WTC11 (cell line): ENCODE results near the gene SAMD4A. TPM values are rescaled to one million over a fixed set of nuclear protein-coding genes. Genes with fewer than 3 reads are reported as not detected.

Experiments used
- ATAC-seq: fragments of 200-7000 bp; cut with Tn5 transposase; 2 replicates; pipeline ENCODE4 v1.10.0; 2021; ENCODE audit warnings: mild to moderate bottlenecking, moderate library complexity
- CTCF ChIA-PET: fragments of 300-600 bp; sonication (Branson Sonifier 250); formaldehyde crosslinking; loops from one replicate; lab custom pipeline; 2021; ENCODE audit warnings: antibody characterized with exemption; lab: Charles Lee
- POLR2A ChIA-PET: fragments of 350-600 bp; sonication (Branson Sonifier 250); formaldehyde crosslinking; loops from one replicate; lab custom pipeline; 2021; ENCODE audit warnings: antibody characterized with exemption; lab: Charles Lee
- DNase-seq: peaks from one replicate; pipeline ENCODE4 v3.0.0; 2021; ENCODE audit warnings: low spot score
- H3K27ac Mint-ChIP-seq: 2 replicates; pipeline ENCODE4 v1.8.0; 2021; ENCODE audit warnings: mixed read lengths
- H3K27me3 Mint-ChIP-seq: 2 replicates; pipeline ENCODE4 v1.8.0; 2021; ENCODE audit warnings: low read depth, mild to moderate bottlenecking, moderate library complexity, mixed read lengths
- H3K36me3 Mint-ChIP-seq: 2 replicates; pipeline ENCODE4 v1.8.0; 2021; ENCODE audit warnings: mixed read lengths
- H3K4me1 Mint-ChIP-seq: 2 replicates; pipeline ENCODE4 v1.8.0; 2022; ENCODE audit warnings: mixed read lengths
- H3K4me3 Mint-ChIP-seq: 2 replicates; pipeline ENCODE4 v1.8.0; 2021; ENCODE audit warnings: mild to moderate bottlenecking, moderate library complexity, mixed read lengths
- H3K9me3 Mint-ChIP-seq: 2 replicates; pipeline ENCODE4 v1.8.0; 2021; ENCODE audit warnings: mixed read lengths
- ATF1 ChIP-seq: sonication (generic); formaldehyde crosslinking; IDR thresholded peaks from 2 replicates; pipeline ENCODE4 v1.8.1; 2023; ENCODE audit warnings: mild to moderate bottlenecking, moderate library complexity, missing genetic modification reagents
- JUN ChIP-seq: sonication (generic); formaldehyde crosslinking; IDR thresholded peaks from 2 replicates; pipeline ENCODE4 v1.8.0; 2023; ENCODE audit warnings: mild to moderate bottlenecking, missing genetic modification reagents
- NFE2L1 ChIP-seq: sonication (generic); formaldehyde crosslinking; IDR thresholded peaks from 2 replicates; pipeline ENCODE4 v1.8.1; 2023; ENCODE audit warnings: missing genetic modification reagents
- NR2C2 ChIP-seq: sonication (generic); formaldehyde crosslinking; IDR thresholded peaks from 2 replicates; pipeline ENCODE4 v1.8.0; 2022; ENCODE audit warnings: mild to moderate bottlenecking, missing genetic modification reagents
- PRRX2 ChIP-seq: fragments of 250-450 bp; sonication (Bioruptor Pico); IDR thresholded peaks from 2 replicates; pipeline ENCODE4 v1.8.0; 2021; ENCODE audit warnings: mild to moderate bottlenecking
- RORB ChIP-seq: fragments of 250-450 bp; sonication (Bioruptor Pico); IDR thresholded peaks from 2 replicates; pipeline ENCODE4 v1.9.0; 2021; ENCODE audit warnings: mild to moderate bottlenecking
- SMAD3 ChIP-seq: sonication (generic); formaldehyde crosslinking; IDR thresholded peaks from 2 replicates; pipeline ENCODE4 v1.8.0; 2022; ENCODE audit warnings: missing genetic modification reagents, mild to moderate bottlenecking, borderline replicate concordance
- TCF7 ChIP-seq: sonication (generic); formaldehyde crosslinking; IDR thresholded peaks from 2 replicates; pipeline ENCODE4 v1.8.0; 2022; ENCODE audit warnings: mild to moderate bottlenecking, low read depth, missing genetic modification reagents, moderate library complexity
- TEAD1 ChIP-seq: sonication (generic); formaldehyde crosslinking; IDR thresholded peaks from 2 replicates; pipeline ENCODE4 v1.8.0; 2022; ENCODE audit warnings: mild to moderate bottlenecking, missing genetic modification reagents
- ZNF232 ChIP-seq: sonication (generic); formaldehyde crosslinking; IDR thresholded peaks from 2 replicates; pipeline ENCODE4 v1.8.0; 2022; ENCODE audit warnings: mild to moderate bottlenecking, missing genetic modification reagents
- ZNF671 ChIP-seq: fragments of 250-450 bp; sonication (Bioruptor Pico); IDR thresholded peaks from 2 replicates; pipeline ENCODE4 v1.8.0; 2021; ENCODE audit warnings: mild to moderate bottlenecking
- total RNA-seq: library from RNA; stranded (reverse); gene quantifications from 3 replicates; pipeline ENCODE4 v1.2.3, GENCODE V29; 2021
- TF ChIP-seq, protein P1 (sequence below): fragments of 200-600 bp; IDR thresholded peaks from 2 replicates; pipeline ENCODE4 v1.8.0; 2022; ENCODE audit warnings: antibody characterized with exemption
- TF ChIP-seq, protein P2 (sequence below): fragments of 250-450 bp; sonication (Bioruptor Pico); IDR thresholded peaks from 2 replicates; pipeline ENCODE4 v1.9.0; 2021; ENCODE audit warnings: mild to moderate bottlenecking, borderline replicate concordance
- TF ChIP-seq, protein P3 (sequence below): sonication (generic); formaldehyde crosslinking; IDR thresholded peaks from 2 replicates; pipeline ENCODE4 v1.8.1; 2022; ENCODE audit warnings: missing genetic modification reagents, borderline replicate concordance

Gene SAMD4A
- total RNA-seq, 1 experiment from 2014 or later = 6.0 TPM

DNA sequence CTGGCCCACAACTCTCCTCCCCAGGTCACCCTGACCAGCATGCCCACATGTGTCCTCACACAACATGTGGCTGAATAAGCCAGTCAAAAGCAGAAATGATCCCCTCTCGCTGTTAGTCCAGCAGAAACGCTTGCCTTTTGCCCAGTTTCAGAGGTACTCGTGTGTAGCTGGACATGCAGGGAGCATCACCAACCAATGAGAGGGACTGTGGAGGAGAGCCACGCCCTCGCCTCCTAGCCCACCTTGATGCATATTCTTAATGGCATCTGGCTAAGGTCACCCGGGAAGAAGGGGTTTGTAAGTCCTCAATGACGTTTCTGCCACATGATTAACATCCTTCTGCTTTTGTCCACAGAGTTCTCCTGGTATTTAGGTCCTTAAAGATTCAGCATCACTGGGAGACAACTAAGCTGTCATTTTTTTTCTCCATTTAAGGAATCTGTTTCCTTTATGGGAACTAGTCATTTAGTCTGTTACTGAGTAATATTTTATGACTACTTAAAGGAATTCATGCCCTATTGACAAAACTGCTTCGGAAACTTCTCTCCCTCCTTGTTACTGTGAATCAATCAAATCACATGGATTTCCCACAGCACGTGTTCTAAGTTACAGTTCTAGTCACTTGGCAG, 201.7 kb downstream of the SAMD4A start:
- Mint-ChIP-seq H3K4me1 (peaks cover 17% of the 10 kb centered on the region), H3K36me3 (no peaks in the 10 kb centered on the region; the same call in 1 of the 2 replicates), H3K4me3 (no peak overlapping the region), H3K27ac (no peak overlapping the region), H3K27me3 (no peaks in the 10 kb centered on the region), H3K9me3 (no peaks in the 10 kb centered on the region)
- no peak for DNase-seq
- ChIA-PET CTCF (no interaction called here), POLR2A (no interaction called here)
- no peak for TF ChIP-seq RORB (CRISPR knock-in tag)
- no peak for TF ChIP-seq NFE2L1
- TF ChIP-seq TCF7 = no peak
- TF ChIP-seq NR2C2 (CRISPR knock-in tag) = no peak
- TF ChIP-seq ZNF232 = no peak
- TF ChIP-seq, protein P1, sequence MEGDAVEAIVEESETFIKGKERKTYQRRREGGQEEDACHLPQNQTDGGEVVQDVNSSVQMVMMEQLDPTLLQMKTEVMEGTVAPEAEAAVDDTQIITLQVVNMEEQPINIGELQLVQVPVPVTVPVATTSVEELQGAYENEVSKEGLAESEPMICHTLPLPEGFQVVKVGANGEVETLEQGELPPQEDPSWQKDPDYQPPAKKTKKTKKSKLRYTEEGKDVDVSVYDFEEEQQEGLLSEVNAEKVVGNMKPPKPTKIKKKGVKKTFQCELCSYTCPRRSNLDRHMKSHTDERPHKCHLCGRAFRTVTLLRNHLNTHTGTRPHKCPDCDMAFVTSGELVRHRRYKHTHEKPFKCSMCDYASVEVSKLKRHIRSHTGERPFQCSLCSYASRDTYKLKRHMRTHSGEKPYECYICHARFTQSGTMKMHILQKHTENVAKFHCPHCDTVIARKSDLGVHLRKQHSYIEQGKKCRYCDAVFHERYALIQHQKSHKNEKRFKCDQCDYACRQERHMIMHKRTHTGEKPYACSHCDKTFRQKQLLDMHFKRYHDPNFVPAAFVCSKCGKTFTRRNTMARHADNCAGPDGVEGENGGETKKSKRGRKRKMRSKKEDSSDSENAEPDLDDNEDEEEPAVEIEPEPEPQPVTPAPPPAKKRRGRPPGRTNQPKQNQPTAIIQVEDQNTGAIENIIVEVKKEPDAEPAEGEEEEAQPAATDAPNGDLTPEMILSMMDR = no peak
- TF ChIP-seq ATF1 (CRISPR knock-in tag) = no peak
- no peak for ATAC-seq

DNA sequence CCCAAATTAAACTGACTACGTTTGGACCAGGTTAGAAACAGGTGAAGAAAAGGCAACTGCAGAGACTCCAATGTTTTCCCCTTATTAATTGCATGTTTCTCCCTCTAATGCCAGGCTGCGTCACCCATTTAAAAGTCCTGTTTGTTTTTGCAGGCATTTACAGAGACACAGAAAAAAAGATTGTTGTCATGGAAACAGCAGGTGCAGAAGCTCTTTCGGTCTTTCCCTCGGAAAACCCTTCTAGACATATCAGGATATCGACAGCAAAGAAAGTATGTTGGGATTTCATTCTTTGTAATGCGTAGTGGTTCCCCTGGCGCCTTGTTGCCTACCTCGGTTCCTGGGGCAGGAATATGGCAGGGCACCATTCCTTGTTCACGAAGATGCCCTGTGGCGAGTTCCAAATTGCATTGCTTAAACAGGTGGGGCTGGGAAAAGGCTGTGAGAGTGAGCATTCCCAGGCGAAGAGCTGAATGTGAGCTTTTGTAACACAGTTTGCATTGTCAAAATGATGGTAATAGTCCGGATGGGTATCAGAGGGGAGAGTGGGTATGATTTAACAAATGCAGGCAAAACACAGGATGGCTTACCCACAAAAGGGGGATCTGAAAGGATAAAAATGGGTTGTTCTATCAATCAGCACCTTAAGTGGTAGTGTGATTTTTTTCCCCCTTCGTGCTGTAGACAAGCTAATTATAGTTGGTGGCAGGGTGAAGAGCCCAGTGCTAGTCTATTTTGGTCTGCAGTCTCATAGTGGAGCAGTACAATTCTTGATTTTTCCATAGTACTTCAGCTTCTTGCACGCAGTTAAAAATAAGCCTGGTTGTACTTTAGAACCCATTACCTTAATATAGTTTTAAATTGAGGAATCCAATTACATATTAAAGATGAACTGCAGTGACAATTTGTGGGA, 203.3 kb downstream of the SAMD4A start:
- CTCF ChIA-PET = no interaction called here
- ATAC-seq = no peak
- TF ChIP-seq JUN (CRISPR knock-in tag) = no peak
- TF ChIP-seq SMAD3 (CRISPR knock-in tag) = no peak
- no peak for TF ChIP-seq TEAD1
- TF ChIP-seq NFE2L1 = no peak
- TF ChIP-seq, protein P2, sequence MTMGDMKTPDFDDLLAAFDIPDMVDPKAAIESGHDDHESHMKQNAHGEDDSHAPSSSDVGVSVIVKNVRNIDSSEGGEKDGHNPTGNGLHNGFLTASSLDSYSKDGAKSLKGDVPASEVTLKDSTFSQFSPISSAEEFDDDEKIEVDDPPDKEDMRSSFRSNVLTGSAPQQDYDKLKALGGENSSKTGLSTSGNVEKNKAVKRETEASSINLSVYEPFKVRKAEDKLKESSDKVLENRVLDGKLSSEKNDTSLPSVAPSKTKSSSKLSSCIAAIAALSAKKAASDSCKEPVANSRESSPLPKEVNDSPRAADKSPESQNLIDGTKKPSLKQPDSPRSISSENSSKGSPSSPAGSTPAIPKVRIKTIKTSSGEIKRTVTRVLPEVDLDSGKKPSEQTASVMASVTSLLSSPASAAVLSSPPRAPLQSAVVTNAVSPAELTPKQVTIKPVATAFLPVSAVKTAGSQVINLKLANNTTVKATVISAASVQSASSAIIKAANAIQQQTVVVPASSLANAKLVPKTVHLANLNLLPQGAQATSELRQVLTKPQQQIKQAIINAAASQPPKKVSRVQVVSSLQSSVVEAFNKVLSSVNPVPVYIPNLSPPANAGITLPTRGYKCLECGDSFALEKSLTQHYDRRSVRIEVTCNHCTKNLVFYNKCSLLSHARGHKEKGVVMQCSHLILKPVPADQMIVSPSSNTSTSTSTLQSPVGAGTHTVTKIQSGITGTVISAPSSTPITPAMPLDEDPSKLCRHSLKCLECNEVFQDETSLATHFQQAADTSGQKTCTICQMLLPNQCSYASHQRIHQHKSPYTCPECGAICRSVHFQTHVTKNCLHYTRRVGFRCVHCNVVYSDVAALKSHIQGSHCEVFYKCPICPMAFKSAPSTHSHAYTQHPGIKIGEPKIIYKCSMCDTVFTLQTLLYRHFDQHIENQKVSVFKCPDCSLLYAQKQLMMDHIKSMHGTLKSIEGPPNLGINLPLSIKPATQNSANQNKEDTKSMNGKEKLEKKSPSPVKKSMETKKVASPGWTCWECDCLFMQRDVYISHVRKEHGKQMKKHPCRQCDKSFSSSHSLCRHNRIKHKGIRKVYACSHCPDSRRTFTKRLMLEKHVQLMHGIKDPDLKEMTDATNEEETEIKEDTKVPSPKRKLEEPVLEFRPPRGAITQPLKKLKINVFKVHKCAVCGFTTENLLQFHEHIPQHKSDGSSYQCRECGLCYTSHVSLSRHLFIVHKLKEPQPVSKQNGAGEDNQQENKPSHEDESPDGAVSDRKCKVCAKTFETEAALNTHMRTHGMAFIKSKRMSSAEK (CRISPR knock-in tag) = no peak
- TF ChIP-seq, protein P3, sequence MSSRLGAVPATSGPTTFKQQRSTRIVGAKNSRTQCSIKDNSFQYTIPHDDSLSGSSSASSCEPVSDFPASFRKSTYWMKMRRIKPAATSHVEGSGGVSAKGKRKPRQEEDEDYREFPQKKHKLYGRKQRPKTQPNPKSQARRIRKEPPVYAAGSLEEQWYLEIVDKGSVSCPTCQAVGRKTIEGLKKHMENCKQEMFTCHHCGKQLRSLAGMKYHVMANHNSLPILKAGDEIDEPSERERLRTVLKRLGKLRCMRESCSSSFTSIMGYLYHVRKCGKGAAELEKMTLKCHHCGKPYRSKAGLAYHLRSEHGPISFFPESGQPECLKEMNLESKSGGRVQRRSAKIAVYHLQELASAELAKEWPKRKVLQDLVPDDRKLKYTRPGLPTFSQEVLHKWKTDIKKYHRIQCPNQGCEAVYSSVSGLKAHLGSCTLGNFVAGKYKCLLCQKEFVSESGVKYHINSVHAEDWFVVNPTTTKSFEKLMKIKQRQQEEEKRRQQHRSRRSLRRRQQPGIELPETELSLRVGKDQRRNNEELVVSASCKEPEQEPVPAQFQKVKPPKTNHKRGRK (CRISPR knock-in tag) = no peak
- TF ChIP-seq ZNF671 (CRISPR knock-in tag) = no peak
- no peak for TF ChIP-seq PRRX2 (CRISPR knock-in tag)
- TF ChIP-seq, all 79 proteins: peak for 0
- POLR2A ChIA-PET = no interaction called here
- Mint-ChIP-seq H3K4me3 (no peak overlapping the region), H3K4me1 (peaks cover 21% of the 10 kb centered on the region), H3K36me3 (no peaks in the 10 kb centered on the region), H3K9me3 (no peaks in the 10 kb centered on the region), H3K27me3 (no peaks in the 10 kb centered on the region), H3K27ac (no peak overlapping the region)
- no peak for DNase-seq
